Gastroesophageal sphincter (tissue), 4 donors: Measurements from ENCODE around the gene GPR141. TPM values are rescaled to one million over a fixed set of nuclear protein-coding genes. Genes with fewer than 3 reads are reported as not detected.

Experiments used
- ATAC-seq: fragments of 150-250 bp; one replicate; pipeline ENCODE4 v1.9.1; 2016; ENCODE audit warnings: mild to moderate bottlenecking, moderate library complexity
- H3K27ac ChIP-seq, 4 donors: fragments of 200-600 bp; sonication (generic) in 3 of 4; 1 replicate in 3 of 4; 2 replicates in 1 of 4; pipeline ENCODE4 v1.5.1; 2016 to 2019
- H3K27me3 ChIP-seq: fragments of 200-600 bp; sonication (generic); one replicate; pipeline ENCODE4 v1.5.1; 2019
- H3K36me3 ChIP-seq, 2 donors: fragments of 200-600 bp; sonication (generic); one replicate each; pipeline ENCODE4 v1.5.1; 2019; ENCODE audit warnings: control low read depth in 1 of 2
- H3K4me1 ChIP-seq, 3 donors: fragments of 200-600 bp; sonication (generic); 1 replicate in 2 of 3; 2 replicates in 1 of 3; pipeline ENCODE4 v1.5.1; 2016 to 2019; ENCODE audit warnings: control low read depth in 2 of 3
- H3K4me3 ChIP-seq, 2 donors: fragments of 200-600 bp; sonication (generic); one replicate each; pipeline ENCODE4 v1.5.1; 2019; ENCODE audit warnings: mild to moderate bottlenecking in 1 of 2, moderate library complexity in 1 of 2
- H3K9me3 ChIP-seq, 3 donors: fragments of 200-600 bp; sonication (generic); one replicate each; pipeline ENCODE4 v1.5.1; 2017 to 2019; ENCODE audit warnings: control low read depth in 2 of 3
- CTCF ChIP-seq, 4 experiments: fragments of 200-600 bp in 2 of 4; fragments of 450-650 bp in 2 of 4; sonication (generic) in 1 of 4; IDR thresholded peaks; one replicate each; pipeline ENCODE4 v1.5.1; 2017 to 2019; ENCODE audit warnings: antibody characterized with exemption in 4 of 4, mild to moderate bottlenecking in 2 of 4, moderate library complexity in 2 of 4
- EP300 ChIP-seq: sonication (generic); formaldehyde crosslinking; IDR thresholded peaks from one replicate; pipeline ENCODE4 v1.6.1; 2017; ENCODE audit warnings: antibody characterized with exemption, mild to moderate bottlenecking
- POLR2A ChIP-seq, 2 donors: fragments of 450-650 bp; IDR thresholded peaks; one replicate each; pipeline ENCODE4 v1.6.1; 2017; ENCODE audit warnings: antibody characterized with exemption in 2 of 2, mild to moderate bottlenecking in 2 of 2, moderate library complexity in 1 of 2
- POLR2AphosphoS5 ChIP-seq: sonication (generic); formaldehyde crosslinking; IDR thresholded peaks from one replicate; pipeline ENCODE4 v1.6.1; 2017; ENCODE audit warnings: antibody characterized with exemption
- WGBS, 2 donors: methylation state at CpG; one replicate each; pipeline ENCODE4 v1.1.5; 2018; ENCODE audit warnings: low coverage in 1 of 2; 5-methylcytosine and 5-hydroxymethylcytosine counted together
- total RNA-seq, 4 donors: library from RNA; depleted of rRNA; stranded (reverse); fragments of >200 nt; gene quantifications; one replicate each; pipeline ENCODE4 v1.1.0, GENCODE V29; 2016

GPR141 gene
- total RNA-seq, 4 donors from 2014 or later = 1.2 TPM; not detected in 3

GRCh38 chr7:37684927-37685326 lies 1.4 kb downstream of the GPR141 start:
- H3K27ac ChIP-seq = no peak overlapping the region
- ATAC-seq = no peak
- TF ChIP-seq POLR2AphosphoS5 (no peak), CTCF (IDR thresholded peaks at IDR 0.05) (no peak), POLR2A (IDR thresholded peaks at IDR 0.05) (no peak), EP300 (no peak)
- H3K4me3 ChIP-seq = no peak overlapping the region
- no peaks in the 10 kb centered on the region for H3K27me3 ChIP-seq
- 33% methylated on average over 1 of the region's 1 CpG for WGBS, 2 donors
- H3K36me3 ChIP-seq = no peaks in the 10 kb centered on the region
- no peaks in the 10 kb centered on the region for H3K4me1 ChIP-seq
- H3K9me3 ChIP-seq = no peaks in the 10 kb centered on the region

- 81 to 88% methylated on average over 4 of the region's 4 CpGs for WGBS, 2 donors
- Histone ChIP-seq H3K27me3 (no peaks in the 10 kb centered on the region), H3K9me3 (no peaks in the 10 kb centered on the region), H3K4me1 (no peaks in the 10 kb centered on the region), H3K4me3 (no peak overlapping the region), H3K36me3 (no peaks in the 10 kb centered on the region), H3K27ac (no peak overlapping the region)
- no peak for TF ChIP-seq CTCF (IDR thresholded peaks at IDR 0.05)
- TF ChIP-seq POLR2A (IDR thresholded peaks at IDR 0.05) = no peak
- no peak for TF ChIP-seq EP300
- TF ChIP-seq POLR2AphosphoS5 = no peak
- ATAC-seq = no peak
Measured at GRCh38 chr7:37686556-37687345, 3.2 kb downstream of the GPR141 start.

GRCh38 chr7:37690206-37690605 lies 6.6 kb downstream of the GPR141 start:
- Histone ChIP-seq H3K27ac (no peak overlapping the region), H3K36me3 (no peaks in the 10 kb centered on the region), H3K27me3 (peaks cover 5% of the 10 kb centered on the region), H3K9me3 (no peaks in the 10 kb centered on the region), H3K4me1 (no peaks in the 10 kb centered on the region), H3K4me3 (no peak overlapping the region)
- no peak for TF ChIP-seq CTCF (IDR thresholded peaks at IDR 0.05)
- TF ChIP-seq POLR2AphosphoS5 = no peak
- no peak for TF ChIP-seq EP300
- TF ChIP-seq POLR2A (IDR thresholded peaks at IDR 0.05) = no peak
- no peak for ATAC-seq
- WGBS, 2 donors = 66 to 82% methylated on average over 8 to 11 of the region's 11 CpGs

GRCh38 chr7:37694208-37695094 lies 10.9 kb downstream of the GPR141 start:
- no peak for ATAC-seq
- Histone ChIP-seq H3K4me3 (no peak overlapping the region), H3K27ac (no peak overlapping the region), H3K9me3 (no peaks in the 10 kb centered on the region), H3K27me3 (peaks cover 6% of the 10 kb centered on the region), H3K4me1 (no peaks in the 10 kb centered on the region), H3K36me3 (no peaks in the 10 kb centered on the region)
- TF ChIP-seq POLR2A (IDR thresholded peaks at IDR 0.05) = no peak
- TF ChIP-seq EP300 = no peak
- no peak for TF ChIP-seq POLR2AphosphoS5
- TF ChIP-seq CTCF (IDR thresholded peaks at IDR 0.05) = no peak
- WGBS, 2 donors = 60 to 63% methylated on average over 2 of the region's 4 CpGs
